Measurements from ENCODE around the gene DNAH9. TPM values are rescaled to one million over a fixed set of nuclear protein-coding genes. Genes with fewer than 3 reads are reported as not detected.
A peak's percentile ranks its signal among the peaks of the same experiment; 100 is the strongest.
"Not testable (repeated sequence)": the region's sequence is repeated elsewhere in the genome, so short reads cannot be mapped to it uniquely, and the experiment has no call there.

Gene DNAH9
- total RNA-seq, 2 donors from 2014 or later: not detected

GRCh38 chr17:11940904-11941303, 342.6 kb downstream of the DNAH9 start:
- ATAC-seq (ENCODE audit: insufficient number of reproducible peaks, low FRiP score, low read depth) (no peak), DNase-seq (ENCODE audit: low spot score) (no peak)
- H3K4me1 ChIP-seq (ENCODE audit: control insufficient read depth in 1 of 2, low read depth in 2 of 2): no peaks in the 10 kb centered on the region
- no peaks in the 10 kb centered on the region for H3K9me3 ChIP-seq
- no peaks in the 10 kb centered on the region for H3K27me3 ChIP-seq (replicated peaks; ENCODE audit: insufficient read depth)
- TF ChIP-seq, protein P1, sequence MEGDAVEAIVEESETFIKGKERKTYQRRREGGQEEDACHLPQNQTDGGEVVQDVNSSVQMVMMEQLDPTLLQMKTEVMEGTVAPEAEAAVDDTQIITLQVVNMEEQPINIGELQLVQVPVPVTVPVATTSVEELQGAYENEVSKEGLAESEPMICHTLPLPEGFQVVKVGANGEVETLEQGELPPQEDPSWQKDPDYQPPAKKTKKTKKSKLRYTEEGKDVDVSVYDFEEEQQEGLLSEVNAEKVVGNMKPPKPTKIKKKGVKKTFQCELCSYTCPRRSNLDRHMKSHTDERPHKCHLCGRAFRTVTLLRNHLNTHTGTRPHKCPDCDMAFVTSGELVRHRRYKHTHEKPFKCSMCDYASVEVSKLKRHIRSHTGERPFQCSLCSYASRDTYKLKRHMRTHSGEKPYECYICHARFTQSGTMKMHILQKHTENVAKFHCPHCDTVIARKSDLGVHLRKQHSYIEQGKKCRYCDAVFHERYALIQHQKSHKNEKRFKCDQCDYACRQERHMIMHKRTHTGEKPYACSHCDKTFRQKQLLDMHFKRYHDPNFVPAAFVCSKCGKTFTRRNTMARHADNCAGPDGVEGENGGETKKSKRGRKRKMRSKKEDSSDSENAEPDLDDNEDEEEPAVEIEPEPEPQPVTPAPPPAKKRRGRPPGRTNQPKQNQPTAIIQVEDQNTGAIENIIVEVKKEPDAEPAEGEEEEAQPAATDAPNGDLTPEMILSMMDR (IDR thresholded peaks at IDR 0.05): no peak
- no peak overlapping the region for H3K27ac ChIP-seq
- H3K36me3 ChIP-seq: no peaks in the 10 kb centered on the region
- no peak overlapping the region for H3K4me3 ChIP-seq

- H3K27me3 ChIP-seq (replicated peaks; ENCODE audit: insufficient read depth); H3K4me1 ChIP-seq (ENCODE audit: control insufficient read depth in 1 of 2, low read depth in 2 of 2); ATAC-seq (ENCODE audit: insufficient number of reproducible peaks, low FRiP score, low read depth); H3K9me3 ChIP-seq; H3K27ac ChIP-seq; H3K36me3 ChIP-seq; DNase-seq (ENCODE audit: low spot score); H3K4me3 ChIP-seq: not testable (repeated sequence)
These were observed 344.8 kb downstream of the DNAH9 start for GRCh38 chr17:11943086-11943485.

GRCh38 chr17:11943759-11944347, 345.6 kb downstream of the DNAH9 start:
- Histone ChIP-seq H3K4me3 (no peak overlapping the region), H3K36me3 (no peaks in the 10 kb centered on the region), H3K27me3 (replicated peaks; ENCODE audit: insufficient read depth) (no peaks in the 10 kb centered on the region), H3K9me3 (no peaks in the 10 kb centered on the region), H3K4me1 (ENCODE audit: control insufficient read depth in 1 of 2, low read depth in 2 of 2) (peaks cover 0 to 6% of the 10 kb centered on the region in 2 donors), H3K27ac (no peak overlapping the region)
- DNase-seq (ENCODE audit: low spot score) (no peak), ATAC-seq (ENCODE audit: insufficient number of reproducible peaks, low FRiP score, low read depth) (no peak)
- TF ChIP-seq, protein P1 (IDR thresholded peaks at IDR 0.05): no peak

- no peak for ATAC-seq (ENCODE audit: insufficient number of reproducible peaks, low FRiP score, low read depth)
- no peak for DNase-seq (ENCODE audit: low spot score)
- H3K27ac ChIP-seq: no peak overlapping the region
These were observed 346.3 kb downstream of the DNAH9 start for GRCh38 chr17:11944587-11944986.

DNA sequence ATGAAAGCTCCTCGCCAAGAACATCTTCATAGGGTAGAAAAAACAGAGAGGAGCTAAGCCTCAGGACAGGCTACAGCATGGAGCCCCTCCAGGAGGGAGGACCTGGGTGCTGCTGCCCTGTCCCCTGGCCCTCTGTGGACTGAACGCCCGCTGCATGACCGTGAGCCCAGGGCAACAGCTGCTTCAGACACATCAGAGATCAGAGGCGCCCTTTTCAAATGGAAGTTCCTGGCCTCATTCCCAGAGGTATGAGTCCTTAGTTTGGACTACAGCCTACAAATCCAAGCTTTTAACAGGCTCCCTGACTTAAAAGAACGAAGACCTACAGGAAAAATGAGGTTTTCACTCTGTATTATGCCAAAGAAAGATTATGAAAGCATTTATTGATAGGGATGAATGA, 350.5 kb downstream of the DNAH9 start:
- peaks cover under 1% of the 10 kb centered on the region for H3K9me3 ChIP-seq
- H3K27ac ChIP-seq: no peak overlapping the region
- TF ChIP-seq, protein P1 (IDR thresholded peaks at IDR 0.05): no peak
- H3K4me3 ChIP-seq: peak overlapping the region; percentile 32
- DNase-seq (ENCODE audit: low spot score) (no peak), ATAC-seq (ENCODE audit: insufficient number of reproducible peaks, low FRiP score, low read depth) (no peak)
- peaks cover 0 to 9% of the 10 kb centered on the region in 2 donors for H3K4me1 ChIP-seq (ENCODE audit: control insufficient read depth in 1 of 2, low read depth in 2 of 2)
- no peaks in the 10 kb centered on the region for H3K36me3 ChIP-seq
- H3K27me3 ChIP-seq (replicated peaks; ENCODE audit: insufficient read depth): no peaks in the 10 kb centered on the region

More at GRCh38 chr17:11944587-11944986, 346.3 kb downstream of the DNAH9 start:
- Histone ChIP-seq H3K4me1 (ENCODE audit: control insufficient read depth in 1 of 2, low read depth in 2 of 2) (peaks cover 0 to 9% of the 10 kb centered on the region in 2 donors), H3K4me3 (no peak overlapping the region), H3K36me3 (no peaks in the 10 kb centered on the region), H3K9me3 (no peaks in the 10 kb centered on the region), H3K27me3 (replicated peaks; ENCODE audit: insufficient read depth) (no peaks in the 10 kb centered on the region)
- TF ChIP-seq, protein P1 (IDR thresholded peaks at IDR 0.05): no peak

DNA sequence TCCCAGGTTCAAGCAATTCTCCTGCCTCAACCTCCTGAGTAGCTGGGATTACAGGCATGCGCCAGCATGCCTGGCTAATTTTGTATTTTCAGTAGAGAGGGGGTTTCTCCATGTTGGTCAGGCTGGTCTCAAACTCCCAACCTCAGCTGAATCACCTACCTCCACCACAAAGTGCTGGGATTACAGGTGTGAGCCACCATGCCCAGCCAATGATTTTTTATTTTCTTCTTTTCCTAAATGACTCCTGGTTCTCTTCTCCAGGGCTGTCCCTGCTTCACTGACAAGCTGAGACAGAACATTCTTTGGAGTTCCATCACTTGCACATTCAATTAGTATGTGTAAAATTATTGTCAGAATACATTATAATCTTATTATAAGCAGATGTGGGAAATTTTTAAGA, 351.3 kb downstream of the DNAH9 start:
- not testable (repeated sequence) for H3K4me3 ChIP-seq

More for the DNA sequence above, 351.3 kb downstream of the DNAH9 start:
- not testable (repeated sequence) for ATAC-seq (ENCODE audit: insufficient number of reproducible peaks, low FRiP score, low read depth); H3K36me3 ChIP-seq; H3K4me1 ChIP-seq (ENCODE audit: control insufficient read depth in 1 of 2, low read depth in 2 of 2); H3K9me3 ChIP-seq; DNase-seq (ENCODE audit: low spot score); H3K27me3 ChIP-seq (replicated peaks; ENCODE audit: insufficient read depth); H3K27ac ChIP-seq
